ENCODE data around the gene GADD45A. TPM values are rescaled to one million over a fixed set of nuclear protein-coding genes. Genes with fewer than 3 reads are reported as not detected.
A peak's percentile ranks its signal among the peaks of the same experiment; 100 is the strongest.

GADD45A gene
- total and polyA plus RNA-seq, 12 donors: 5.3 to 26.9 (median 13.1) TPM

DNA sequence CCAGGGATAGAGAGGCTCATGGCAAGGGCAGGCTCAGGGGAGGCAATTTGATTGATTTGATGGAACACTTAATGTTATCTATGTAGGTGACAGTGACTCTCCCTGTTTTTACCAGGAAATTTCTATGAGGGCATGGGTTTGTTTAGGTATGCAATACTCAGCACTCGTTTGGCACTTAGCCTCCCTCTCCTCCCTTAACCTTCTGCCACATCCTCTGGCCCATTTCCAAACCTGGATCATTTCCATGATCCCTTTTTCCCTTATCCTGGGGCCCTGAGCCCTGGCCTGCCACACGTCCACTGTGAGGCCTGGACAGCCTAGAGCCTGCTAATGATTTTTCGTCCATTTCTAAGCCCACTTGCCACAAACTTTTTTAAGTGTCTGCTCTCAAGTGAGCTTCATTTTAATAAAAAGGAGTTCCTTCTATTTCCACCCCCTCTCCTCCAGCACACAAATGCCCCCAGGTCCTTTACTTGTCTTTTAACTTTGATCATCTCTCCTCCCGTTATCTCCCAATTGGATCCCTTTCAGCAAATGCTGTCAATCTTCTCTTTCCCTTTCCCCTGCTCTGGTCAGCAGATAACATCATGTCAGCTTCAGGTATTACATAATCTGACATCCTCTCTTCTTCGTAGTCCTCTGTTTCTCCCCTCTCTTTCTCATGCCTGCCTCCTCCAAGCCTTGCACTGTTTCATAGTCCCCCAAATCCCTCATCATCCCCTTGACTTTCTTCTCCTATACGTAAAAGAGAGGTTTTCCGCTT is 37.8 kb upstream of the GADD45A start:
- DNase-seq: peak; percentile 38 to 77 (median 66)

DNA sequence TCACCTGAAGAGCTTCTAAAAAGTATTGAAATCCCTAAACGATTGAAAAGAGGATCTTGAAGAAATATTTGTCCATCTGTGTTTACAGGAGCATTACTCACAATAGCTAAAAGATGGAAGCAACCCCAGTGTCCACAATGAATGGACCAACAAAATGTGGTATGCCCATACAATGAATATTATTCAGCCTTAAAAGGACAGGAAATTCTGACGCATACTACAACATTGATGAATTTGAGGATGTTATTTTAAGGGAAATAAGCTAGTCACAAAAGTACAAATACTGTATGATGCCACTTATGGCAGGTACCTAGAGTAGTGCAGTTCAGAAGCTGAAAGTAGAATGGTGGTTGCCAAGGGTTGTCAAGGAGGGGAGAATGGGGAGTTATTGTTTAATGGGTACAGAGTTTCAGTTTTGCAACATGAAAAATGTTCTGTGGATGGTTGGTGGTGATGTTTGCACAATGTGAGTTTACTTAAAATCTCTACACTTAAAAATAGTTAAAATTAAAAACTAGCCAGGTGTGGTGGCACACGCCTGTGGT is 37.1 kb upstream of the GADD45A start:
- 77 to 90% (median 88%) methylated on average over 3 of the region's 3 CpGs for WGBS, 4 donors
- intact Hi-C loops (cut with DNase I): no loop called here
- H3K36me3 ChIP-seq (replicated peaks in 1 of 2): no peaks in the 10 kb centered on the region
- peaks cover 14 to 25% of the 10 kb centered on the region in 2 donors for H3K4me1 ChIP-seq (replicated peaks in 1 of 2)
- H3K27ac ChIP-seq: peak overlapping the region in 1 of 5 donors; percentile 35
- no peaks in the 10 kb centered on the region for H3K9me3 ChIP-seq (replicated peaks in 1 of 3)
- H3K4me3 ChIP-seq: no peak overlapping the region
- H3K27me3 ChIP-seq: no peaks in the 10 kb centered on the region
- no peak for DNase-seq
- no peak for TF ChIP-seq CTCF (IDR thresholded peaks at IDR 0.05)
- TF ChIP-seq POLR2A (IDR thresholded peaks at IDR 0.05): no peak

More for the DNA sequence above, 37.8 kb upstream of the GADD45A start:
- Histone ChIP-seq H3K27me3 (no peaks in the 10 kb centered on the region), H3K4me3 (no peak overlapping the region), H3K27ac (peak overlapping the region in 2 of 5 donors; percentile 35 to 56), H3K36me3 (replicated peaks in 1 of 2) (no peaks in the 10 kb centered on the region), H3K4me1 (replicated peaks in 1 of 2) (peaks cover 14 to 25% of the 10 kb centered on the region in 2 donors), H3K9me3 (replicated peaks in 1 of 3) (no peaks in the 10 kb centered on the region)
- TF ChIP-seq POLR2A (IDR thresholded peaks at IDR 0.05): no peak
- TF ChIP-seq CTCF (IDR thresholded peaks at IDR 0.05): no peak
- intact Hi-C loops (cut with DNase I): no loop called here
- WGBS, 4 donors: 52 to 56% (median 55%) methylated on average over 7 of the region's 7 CpGs

GRCh38 chr1:67648582-67649326 is 36.2 kb upstream of the GADD45A start:
- Histone ChIP-seq H3K36me3 (replicated peaks in 1 of 2) (no peaks in the 10 kb centered on the region), H3K9me3 (replicated peaks in 1 of 3) (no peaks in the 10 kb centered on the region), H3K4me3 (no peak overlapping the region), H3K27ac (no peak overlapping the region), H3K27me3 (no peaks in the 10 kb centered on the region), H3K4me1 (replicated peaks in 1 of 2) (peaks cover 14 to 25% of the 10 kb centered on the region in 2 donors)
- TF ChIP-seq POLR2A (IDR thresholded peaks at IDR 0.05) (no peak), CTCF (IDR thresholded peaks at IDR 0.05) (no peak)
- DNase-seq: no peak
- intact Hi-C loops (cut with DNase I): no loop called here
- WGBS, 4 donors: 79 to 90% (median 84%) methylated on average over 6 of the region's 6 CpGs

DNA sequence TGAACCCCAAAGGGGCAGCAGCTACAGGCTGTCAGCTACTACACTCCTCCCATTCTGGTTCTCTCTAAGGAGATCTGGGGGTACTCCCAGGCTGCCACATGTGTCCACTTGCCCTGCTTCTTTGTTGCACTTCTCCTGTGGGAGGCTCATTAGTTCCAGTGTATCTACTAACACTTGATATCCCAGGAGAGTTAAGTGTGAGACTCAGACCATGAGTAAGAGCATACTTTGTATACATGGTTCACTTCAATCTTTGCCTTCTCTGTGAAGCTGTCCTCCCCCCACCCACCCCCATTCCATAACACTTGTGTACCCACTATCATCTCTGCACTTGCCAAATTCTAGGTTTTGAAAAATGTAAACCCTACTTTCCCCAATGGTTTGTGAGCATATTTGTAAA is 34.9 kb upstream of the GADD45A start:
- no peak overlapping the region for H3K27ac ChIP-seq
- no peaks in the 10 kb centered on the region for H3K9me3 ChIP-seq (replicated peaks in 1 of 3)
- intact Hi-C loops (cut with DNase I): no loop called here
- no peak overlapping the region for H3K4me3 ChIP-seq
- H3K36me3 ChIP-seq (replicated peaks in 1 of 2): no peaks in the 10 kb centered on the region
- H3K4me1 ChIP-seq (replicated peaks in 1 of 2): peaks cover 14 to 25% of the 10 kb centered on the region in 2 donors
- no peak for TF ChIP-seq CTCF (IDR thresholded peaks at IDR 0.05)
- no peak for TF ChIP-seq POLR2A (IDR thresholded peaks at IDR 0.05)
- no peaks in the 10 kb centered on the region for H3K27me3 ChIP-seq
- DNase-seq: no peak
